Erythroblast (primary cell): Measurements from ENCODE around the gene ERCC2.

Source experiments
- GATA1 ChIP-seq: IDR thresholded peaks from 2 replicates; pipeline ENCODE4 v1.6.1; 2011; ENCODE audit warnings: low read depth, mild to moderate bottlenecking, control low read depth, low read length, moderate library complexity
- POLR2A ChIP-seq: IDR thresholded peaks from 2 replicates; pipeline ENCODE4 v1.6.1; 2011; ENCODE audit warnings: mild to moderate bottlenecking, low read length

GRCh38 chr19:45408830-45409556 is 38.6 kb upstream of the ERCC2 start:
- TF ChIP-seq POLR2A (no peak), GATA1 (no peak)
